Karpas-422 (cell line): Measurements from ENCODE around the gene PPM1F. TPM values are rescaled to one million over a fixed set of nuclear protein-coding genes. Genes with fewer than 3 reads are reported as not detected.

ENCODE experiments used
- DNase-seq: peaks from one replicate; pipeline ENCODE4 v3.0.0-alpha.2; 2015
- H2AFZ ChIP-seq: fragments of 200-600 bp; sonication (generic); 2 replicates; pipeline ENCODE4 v1.6.1; 2014; ENCODE audit warnings: antibody characterized with exemption, low read length, mixed read lengths
- H3K27ac ChIP-seq: fragments of 200-600 bp; sonication (generic); 2 replicates; pipeline ENCODE4 v1.5.1; 2014; ENCODE audit warnings: mild to moderate bottlenecking, low read length, moderate library complexity
- H3K27me3 ChIP-seq: fragments of 200-600 bp; sonication (generic); 2 replicates; pipeline ENCODE4 v1.6.1; 2014; ENCODE audit warnings: low read length, mixed read lengths
- H3K36me3 ChIP-seq: fragments of 200-600 bp; sonication (generic); 2 replicates; pipeline ENCODE4 v1.6.1; 2014; ENCODE audit warnings: low read length, mixed read lengths; ENCODE audit not compliant: insufficient read depth
- H3K4me1 ChIP-seq: fragments of 200-600 bp; sonication (generic); 2 replicates; pipeline ENCODE4 v1.6.1; 2014; ENCODE audit warnings: mild to moderate bottlenecking, low read length, mixed read lengths
- H3K4me2 ChIP-seq: fragments of 200-600 bp; sonication (generic); 2 replicates; pipeline ENCODE4 v1.6.1; 2014; ENCODE audit warnings: low read length, low read depth, mild to moderate bottlenecking; ENCODE audit not compliant: poor library complexity, severe bottlenecking
- H3K4me3 ChIP-seq: fragments of 200-600 bp; sonication (generic); 2 replicates; pipeline ENCODE4 v1.5.1; 2014; ENCODE audit warnings: mild to moderate bottlenecking, antibody characterized with exemption, low read length, mixed read lengths
- H3K79me2 ChIP-seq: fragments of 200-600 bp; sonication (generic); 2 replicates; pipeline ENCODE4 v1.6.1; 2014; ENCODE audit warnings: mild to moderate bottlenecking, low read length, mixed read lengths
- H3K9ac ChIP-seq: fragments of 200-600 bp; sonication (generic); 2 replicates; pipeline ENCODE4 v1.6.0; 2014; ENCODE audit warnings: low read length
- H3K9me2 ChIP-seq: fragments of 200-600 bp; sonication (generic), shearing (Covaris generic); replicated peaks from 2 replicates; pipeline ENCODE4 v1.6.0; 2014; ENCODE audit warnings: mild to moderate bottlenecking, low read length, moderate library complexity; ENCODE audit not compliant: insufficient read depth
- H3K9me3 ChIP-seq: fragments of 300-700, 200-600 bp; sonication (generic); 2 replicates; pipeline ENCODE4 v1.6.1; 2014; ENCODE audit warnings: low read length, mixed read lengths
- H4K20me1 ChIP-seq: fragments of 200-600 bp; sonication (generic); 2 replicates; pipeline ENCODE4 v1.6.1; 2014; ENCODE audit warnings: mild to moderate bottlenecking, antibody characterized with exemption, low read length, low read depth; ENCODE audit not compliant: insufficient read depth
- total RNA-seq: library from RNA; depleted of rRNA; stranded (reverse); fragments of >200 nt; shearing (Covaris generic); gene quantifications from 2 replicates; pipeline ENCODE4 v1.2.3, GENCODE V29; 2014; ENCODE audit warnings: low replicate concordance

The PPM1F gene
- total RNA-seq, 1 experiment from 2014 or later: 21.1 TPM

DNA sequence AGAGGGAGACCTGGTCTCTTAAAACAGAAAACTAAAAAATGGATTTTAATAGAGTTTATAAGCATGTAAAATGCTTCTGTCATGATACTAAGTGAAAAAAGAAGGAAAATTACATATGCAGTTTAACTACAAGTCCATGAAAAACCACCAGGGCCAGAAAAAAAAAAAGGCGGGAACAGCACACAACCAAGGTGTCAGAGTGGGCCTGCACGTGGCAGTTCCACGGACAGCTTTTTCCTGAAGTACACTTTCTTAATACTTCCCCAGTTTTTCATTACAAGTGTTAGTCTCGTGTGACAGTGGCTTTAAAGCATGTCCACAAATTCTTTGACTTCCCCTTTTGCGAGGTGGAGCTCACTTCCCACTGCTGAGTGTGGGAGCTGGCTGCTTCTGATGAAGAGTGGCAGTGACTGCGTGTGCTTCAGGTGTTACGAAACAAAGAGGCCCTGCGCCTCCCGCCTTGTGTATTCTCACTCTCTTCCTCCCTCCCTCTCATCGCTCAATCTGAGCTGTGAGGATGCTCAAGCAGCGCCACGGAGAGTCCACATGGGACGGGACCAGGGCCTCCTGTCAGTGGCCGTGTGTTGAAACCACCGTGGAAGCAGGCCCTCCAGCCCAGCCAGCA lies 16.4 kb downstream of the PPM1F start:
- no peaks in the 10 kb centered on the region for H3K9me3 ChIP-seq
- no peak overlapping the region for H3K4me2 ChIP-seq
- no peak overlapping the region for H3K4me3 ChIP-seq
- DNase-seq: no peak
- peaks cover 22% of the 10 kb centered on the region for H3K4me1 ChIP-seq
- H2AFZ ChIP-seq: no peak overlapping the region
- no peaks in the 10 kb centered on the region for H3K79me2 ChIP-seq
- H3K36me3 ChIP-seq: no peaks in the 10 kb centered on the region
- H3K9ac ChIP-seq: no peak overlapping the region
- no peaks in the 10 kb centered on the region for H3K27me3 ChIP-seq
- no peak overlapping the region for H3K27ac ChIP-seq
- no peaks in the 10 kb centered on the region for H4K20me1 ChIP-seq
- H3K9me2 ChIP-seq: no peaks in the 10 kb centered on the region

DNA sequence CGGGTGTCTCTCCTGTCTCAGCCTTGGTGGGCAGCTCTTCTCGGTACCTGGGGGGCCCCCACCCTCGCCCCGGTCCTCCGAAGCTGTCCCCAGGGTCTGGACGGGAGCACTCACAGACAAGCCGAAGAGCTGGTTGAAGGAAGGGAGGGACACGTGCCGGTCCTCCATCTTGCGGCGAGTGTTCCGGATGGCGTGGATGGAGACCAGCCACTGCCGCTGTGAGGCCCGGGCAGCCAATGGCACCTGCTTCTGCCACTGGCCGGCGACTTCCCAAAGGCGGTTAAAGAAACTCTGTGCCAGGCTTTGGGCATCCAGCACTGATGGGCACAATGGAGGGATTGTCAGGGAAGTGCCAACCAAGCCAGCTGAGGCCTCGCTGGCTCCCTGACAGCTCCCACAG lies 18.7 kb downstream of the PPM1F start:
- Histone ChIP-seq H3K27me3 (no peaks in the 10 kb centered on the region), H3K79me2 (no peaks in the 10 kb centered on the region), H2AFZ (no peak overlapping the region), H3K9ac (no peak overlapping the region), H3K4me1 (peaks cover 17% of the 10 kb centered on the region), H4K20me1 (no peaks in the 10 kb centered on the region), H3K27ac (no peak overlapping the region), H3K4me2 (no peak overlapping the region), H3K9me2 (no peaks in the 10 kb centered on the region), H3K4me3 (no peak overlapping the region), H3K9me3 (no peaks in the 10 kb centered on the region), H3K36me3 (no peaks in the 10 kb centered on the region; the same call in 1 of the 2 replicates)
- no peak for DNase-seq

DNA sequence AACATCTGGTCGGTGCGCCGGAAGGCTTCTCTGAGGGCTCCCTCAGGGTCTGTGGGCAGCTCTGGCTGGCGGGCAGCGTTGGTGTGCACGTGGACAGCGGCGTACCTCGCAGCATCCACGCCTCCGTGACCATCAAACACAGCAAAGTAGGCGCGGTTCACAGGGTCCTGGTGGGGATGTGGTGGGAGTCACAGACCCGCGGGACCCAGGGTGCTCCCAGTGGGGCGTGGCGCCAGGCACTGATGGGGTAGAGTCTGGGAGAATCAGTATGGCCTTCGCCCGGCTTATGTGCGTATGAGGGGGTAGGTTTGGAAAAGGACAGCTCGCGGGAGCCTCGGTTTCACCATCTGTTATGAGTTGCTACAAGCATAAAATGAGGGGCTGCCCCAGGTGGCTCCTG lies 19.2 kb downstream of the PPM1F start:
- no peak overlapping the region for H3K27ac ChIP-seq
- H3K4me1 ChIP-seq: peaks cover 12% of the 10 kb centered on the region
- H3K9me3 ChIP-seq: no peaks in the 10 kb centered on the region
- no peak overlapping the region for H3K4me3 ChIP-seq
- H3K9ac ChIP-seq: no peak overlapping the region
- H4K20me1 ChIP-seq: no peaks in the 10 kb centered on the region
- H3K27me3 ChIP-seq: no peaks in the 10 kb centered on the region
- no peak overlapping the region for H3K4me2 ChIP-seq
- no peak for DNase-seq
- no peaks in the 10 kb centered on the region for H3K79me2 ChIP-seq
- H3K36me3 ChIP-seq: no peaks in the 10 kb centered on the region; the same call in 1 of the 2 replicates
- no peaks in the 10 kb centered on the region for H3K9me2 ChIP-seq
- no peak overlapping the region for H2AFZ ChIP-seq

DNA sequence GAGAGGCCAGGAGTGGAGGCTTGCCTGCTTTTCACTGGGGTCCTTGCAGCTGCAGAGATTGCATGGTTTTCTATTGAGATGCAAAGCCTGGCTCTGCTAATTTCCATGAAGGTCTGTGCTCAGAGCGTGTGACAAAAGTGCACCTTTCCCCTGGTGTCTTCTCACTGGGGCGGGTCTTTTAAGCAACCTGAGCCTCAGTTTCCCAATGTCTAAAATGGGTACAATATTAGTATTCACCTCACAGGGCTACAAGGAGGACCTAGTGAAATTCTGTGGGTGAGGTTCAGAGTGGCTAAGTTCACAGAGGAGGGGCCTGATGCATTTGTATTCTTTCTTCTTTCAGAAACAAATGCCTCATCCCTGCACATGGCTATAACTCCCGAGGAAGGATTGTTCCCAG lies 20.3 kb downstream of the PPM1F start:
- no peak overlapping the region for H3K4me2 ChIP-seq
- H3K9ac ChIP-seq: no peak overlapping the region
- H3K4me3 ChIP-seq: no peak overlapping the region
- peaks cover 5% of the 10 kb centered on the region; the same call in 1 of the 2 replicates for H3K4me1 ChIP-seq
- H3K36me3 ChIP-seq: no peaks in the 10 kb centered on the region; the same call in 1 of the 2 replicates
- no peak for DNase-seq
- no peaks in the 10 kb centered on the region for H3K9me3 ChIP-seq
- H3K79me2 ChIP-seq: no peaks in the 10 kb centered on the region
- no peak overlapping the region for H3K27ac ChIP-seq
- H3K27me3 ChIP-seq: no peaks in the 10 kb centered on the region
- no peak overlapping the region for H2AFZ ChIP-seq
- H4K20me1 ChIP-seq: no peaks in the 10 kb centered on the region
- no peaks in the 10 kb centered on the region for H3K9me2 ChIP-seq

DNA sequence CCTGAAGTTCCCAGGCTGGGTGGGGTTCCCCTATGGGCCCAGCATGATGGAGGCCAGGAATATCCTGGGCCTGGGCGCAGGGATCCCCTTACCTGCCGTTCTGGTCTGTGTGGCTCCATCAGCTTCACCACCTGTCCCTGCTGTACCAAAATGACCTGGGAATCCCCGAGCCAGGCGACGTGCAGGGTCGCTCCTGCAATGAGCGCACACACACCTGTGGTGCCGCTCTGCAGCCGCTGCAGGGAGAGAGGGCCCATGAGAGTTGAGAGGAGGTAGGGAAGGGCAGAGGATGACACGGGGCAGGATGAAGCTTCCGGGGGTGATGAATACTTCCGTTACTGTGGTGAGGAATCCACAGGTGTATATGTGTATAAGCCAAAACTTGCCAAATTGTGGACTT lies 21.6 kb downstream of the PPM1F start:
- DNase-seq: no peak
- Histone ChIP-seq H3K4me1 (peaks cover 8% of the 10 kb centered on the region; the same call in 1 of the 2 replicates), H2AFZ (no peak overlapping the region), H3K4me2 (no peak overlapping the region), H3K27ac (no peak overlapping the region), H3K79me2 (no peaks in the 10 kb centered on the region), H3K36me3 (no peaks in the 10 kb centered on the region; the same call in 1 of the 2 replicates), H3K9me3 (no peaks in the 10 kb centered on the region), H4K20me1 (no peaks in the 10 kb centered on the region), H3K27me3 (no peaks in the 10 kb centered on the region), H3K9ac (no peak overlapping the region), H3K9me2 (no peaks in the 10 kb centered on the region), H3K4me3 (no peak overlapping the region)

DNA sequence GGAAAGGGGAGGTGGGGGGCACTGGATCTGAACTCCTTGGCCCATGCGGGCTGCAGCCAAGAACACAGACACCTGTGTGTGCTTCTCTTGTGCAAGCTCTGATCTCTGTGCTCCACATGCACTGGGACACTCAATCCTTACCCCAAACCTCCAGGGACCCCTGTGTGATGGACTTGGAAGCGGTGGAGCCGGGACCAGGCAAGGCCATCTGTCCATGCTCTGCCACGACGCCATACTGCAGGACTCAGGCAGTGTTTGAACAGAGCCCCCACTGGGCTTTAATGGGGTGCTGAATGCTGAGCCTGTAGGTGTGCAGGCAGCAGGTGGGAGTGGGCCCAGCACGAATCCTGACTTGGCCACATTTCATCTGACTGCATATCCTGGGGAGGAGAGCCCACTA lies 23.4 kb downstream of the PPM1F start:
- no peaks in the 10 kb centered on the region for H3K27me3 ChIP-seq
- no peak overlapping the region for H3K4me2 ChIP-seq
- H3K4me1 ChIP-seq: peaks cover 8% of the 10 kb centered on the region; the same call in 1 of the 2 replicates
- H3K4me3 ChIP-seq: no peak overlapping the region
- no peaks in the 10 kb centered on the region for H3K9me3 ChIP-seq
- H3K9ac ChIP-seq: no peak overlapping the region
- H3K9me2 ChIP-seq: no peaks in the 10 kb centered on the region
- no peak overlapping the region for H2AFZ ChIP-seq
- H4K20me1 ChIP-seq: no peaks in the 10 kb centered on the region
- no peak for DNase-seq
- H3K27ac ChIP-seq: no peak overlapping the region
- no peaks in the 10 kb centered on the region for H3K79me2 ChIP-seq
- H3K36me3 ChIP-seq: no peaks in the 10 kb centered on the region; the same call in 1 of the 2 replicates

DNA sequence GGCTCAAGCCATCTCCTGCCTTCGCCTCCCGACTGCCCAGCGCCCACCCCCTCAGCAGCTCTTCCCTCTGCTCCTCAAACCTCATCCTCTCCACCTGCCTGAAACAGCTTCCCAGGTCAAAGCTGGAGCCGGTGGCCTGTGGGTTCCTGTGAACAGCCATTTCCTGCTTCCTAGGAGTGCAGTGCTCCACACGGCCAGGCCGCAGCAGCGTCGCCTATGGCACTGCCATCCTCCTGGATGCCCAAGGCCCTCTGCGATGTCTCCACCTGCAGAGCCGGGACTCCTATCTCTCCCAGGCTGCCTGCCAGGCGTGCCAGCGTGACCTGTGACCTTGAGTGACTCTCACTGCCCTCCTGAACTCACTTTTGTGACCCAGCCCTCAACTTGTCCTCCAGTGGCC lies 24.6 kb downstream of the PPM1F start:
- no peak overlapping the region for H3K4me3 ChIP-seq
- H4K20me1 ChIP-seq: no peaks in the 10 kb centered on the region
- H3K9ac ChIP-seq: no peak overlapping the region
- no peaks in the 10 kb centered on the region for H3K9me3 ChIP-seq
- H3K27ac ChIP-seq: no peak overlapping the region
- peaks cover 8% of the 10 kb centered on the region; the same call in 1 of the 2 replicates for H3K4me1 ChIP-seq
- H3K79me2 ChIP-seq: no peaks in the 10 kb centered on the region
- no peaks in the 10 kb centered on the region for H3K27me3 ChIP-seq
- no peak for DNase-seq
- H3K36me3 ChIP-seq: no peaks in the 10 kb centered on the region; the same call in 1 of the 2 replicates
- H3K9me2 ChIP-seq: no peaks in the 10 kb centered on the region
- no peak overlapping the region for H2AFZ ChIP-seq
- no peak overlapping the region for H3K4me2 ChIP-seq

DNA sequence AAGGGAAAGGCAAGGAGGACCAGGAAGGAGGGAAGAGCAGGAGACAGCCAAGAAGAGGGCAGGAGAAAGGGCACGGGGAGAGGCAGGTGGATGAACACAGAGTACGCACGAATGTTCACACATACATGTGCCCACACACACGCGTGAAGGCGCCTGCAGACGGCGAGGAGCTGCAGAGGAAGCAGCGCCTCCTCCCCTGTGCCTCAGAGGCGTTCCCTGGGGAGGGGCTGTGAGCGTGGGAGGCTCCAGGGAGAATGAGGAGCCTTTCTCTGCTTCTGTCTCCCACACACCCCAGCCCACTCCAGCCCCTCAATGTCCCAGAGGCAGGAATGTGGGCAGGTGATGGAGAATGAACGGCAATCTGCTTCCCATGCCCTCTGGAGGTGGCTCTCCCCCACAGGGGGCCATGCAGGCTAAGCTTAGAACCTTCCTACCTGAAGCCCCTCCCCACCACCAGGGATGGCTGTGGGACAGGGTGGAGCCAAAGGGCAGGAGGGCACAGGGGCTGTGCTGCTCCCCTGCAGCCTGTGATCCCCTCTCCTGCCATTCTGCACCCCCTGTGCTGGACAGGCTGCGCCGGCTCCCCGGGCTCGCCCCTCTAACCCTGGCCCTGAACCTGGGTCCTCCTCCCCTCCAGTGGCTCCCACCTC lies 25.3 kb downstream of the PPM1F start:
- Histone ChIP-seq H3K4me3 (no peak overlapping the region), H3K9me2 (no peaks in the 10 kb centered on the region), H3K9ac (no peak overlapping the region), H4K20me1 (no peaks in the 10 kb centered on the region), H2AFZ (no peak overlapping the region), H3K4me2 (no peak overlapping the region), H3K36me3 (no peaks in the 10 kb centered on the region; the same call in 1 of the 2 replicates), H3K27ac (no peak overlapping the region), H3K4me1 (peaks cover 6% of the 10 kb centered on the region; the same call in 1 of the 2 replicates), H3K9me3 (no peaks in the 10 kb centered on the region), H3K79me2 (no peaks in the 10 kb centered on the region), H3K27me3 (no peaks in the 10 kb centered on the region)
- no peak for DNase-seq
